SU-DHL-6 (cell line): ENCODE results near the gene WWOX.

ENCODE experiments used
- H2AFZ ChIP-seq: fragments of 200-600 bp; sonication (generic); 2 replicates; pipeline ENCODE4 v1.6.1; 2014; ENCODE audit warnings: low read depth, mild to moderate bottlenecking, moderate library complexity, mixed read lengths, antibody characterized with exemption, low read length; ENCODE audit not compliant: severe bottlenecking
- H3F3A ChIP-seq: fragments of 200-600 bp; shearing (Covaris generic); 2 replicates; pipeline ENCODE4 v1.6.0; 2016; ENCODE audit warnings: antibody characterized with exemption, mild to moderate bottlenecking; ENCODE audit not compliant: insufficient read depth
- H3K27ac ChIP-seq: fragments of 200-600 bp; sonication (generic); 2 replicates; pipeline ENCODE4 v1.5.1; 2016; ENCODE audit warnings: low read depth, mild to moderate bottlenecking, low read length, moderate library complexity, mixed read lengths
- H3K27me3 ChIP-seq: fragments of 200-600 bp; sonication (generic), shearing (Covaris generic); 2 replicates; pipeline ENCODE4 v1.6.0; 2014; ENCODE audit warnings: mild to moderate bottlenecking, low read length
- H3K36me3 ChIP-seq: fragments of 200-600 bp; sonication (generic); 2 replicates; pipeline ENCODE4 v1.6.1; 2014; ENCODE audit warnings: mild to moderate bottlenecking, low read length, mixed read lengths
- H3K4me2 ChIP-seq: fragments of 300-600, 200-600 bp; shearing (Covaris generic), sonication (generic); 2 replicates; pipeline ENCODE4 v1.6.0; 2014; ENCODE audit warnings: low read length, low read depth, mild to moderate bottlenecking; ENCODE audit not compliant: poor library complexity, severe bottlenecking
- H3K4me3 ChIP-seq: fragments of 200-600 bp; sonication (generic); 2 replicates; pipeline ENCODE4 v1.5.1; 2014; ENCODE audit warnings: antibody characterized with exemption, low read length, mild to moderate bottlenecking, mixed read lengths; ENCODE audit not compliant: insufficient read depth, poor library complexity, severe bottlenecking
- H3K79me2 ChIP-seq: fragments of 200-600 bp; sonication (generic); 2 replicates; pipeline ENCODE4 v1.6.1; 2014; ENCODE audit warnings: mild to moderate bottlenecking, low read length, moderate library complexity; ENCODE audit not compliant: insufficient read depth
- H3K9ac ChIP-seq: fragments of 200-600 bp; sonication (generic); 2 replicates; pipeline ENCODE4 v1.7.0; 2014; ENCODE audit warnings: mild to moderate bottlenecking, low read length
- H3K9me2 ChIP-seq: fragments of 200-600 bp; sonication (generic); replicated peaks from 2 replicates; pipeline ENCODE4 v1.6.1; 2014; ENCODE audit warnings: low read length; ENCODE audit not compliant: insufficient read depth
- H3K9me3 ChIP-seq: fragments of 200-600 bp; sonication (generic); 2 replicates; pipeline ENCODE4 v1.6.1; 2014; ENCODE audit warnings: low read length, mixed read lengths; ENCODE audit not compliant: insufficient read depth
- H4K20me1 ChIP-seq: fragments of 200-600 bp; sonication (generic); 2 replicates; pipeline ENCODE4 v1.6.1; 2014; ENCODE audit warnings: low read depth, mild to moderate bottlenecking, antibody characterized with exemption, low read length, moderate library complexity, mixed read lengths
- EZH2phosphoT487 ChIP-seq: fragments of 200-600 bp; sonication (generic), shearing (Covaris generic); conservative IDR thresholded peaks from 2 replicates; pipeline ENCODE4 v1.6.1; 2018; ENCODE audit warnings: mild to moderate bottlenecking, antibody characterized with exemption, low read length, moderate library complexity, mixed read lengths
- TF ChIP-seq, protein P1 (sequence below): fragments of 200-600 bp; sonication (generic); IDR thresholded peaks from one replicate; pipeline ENCODE4 v1.5.1; 2017; ENCODE audit warnings: antibody characterized with exemption, mild to moderate bottlenecking, low read length, moderate library complexity; ENCODE audit not compliant: insufficient read depth, poor library complexity, severe bottlenecking

WWOX gene

GRCh38 chr16:78576941-78577340 lies 477.5 kb downstream of the WWOX start:
- no peaks in the 10 kb centered on the region; the same call in 1 of the 2 replicates for H4K20me1 ChIP-seq
- TF ChIP-seq, protein P1, sequence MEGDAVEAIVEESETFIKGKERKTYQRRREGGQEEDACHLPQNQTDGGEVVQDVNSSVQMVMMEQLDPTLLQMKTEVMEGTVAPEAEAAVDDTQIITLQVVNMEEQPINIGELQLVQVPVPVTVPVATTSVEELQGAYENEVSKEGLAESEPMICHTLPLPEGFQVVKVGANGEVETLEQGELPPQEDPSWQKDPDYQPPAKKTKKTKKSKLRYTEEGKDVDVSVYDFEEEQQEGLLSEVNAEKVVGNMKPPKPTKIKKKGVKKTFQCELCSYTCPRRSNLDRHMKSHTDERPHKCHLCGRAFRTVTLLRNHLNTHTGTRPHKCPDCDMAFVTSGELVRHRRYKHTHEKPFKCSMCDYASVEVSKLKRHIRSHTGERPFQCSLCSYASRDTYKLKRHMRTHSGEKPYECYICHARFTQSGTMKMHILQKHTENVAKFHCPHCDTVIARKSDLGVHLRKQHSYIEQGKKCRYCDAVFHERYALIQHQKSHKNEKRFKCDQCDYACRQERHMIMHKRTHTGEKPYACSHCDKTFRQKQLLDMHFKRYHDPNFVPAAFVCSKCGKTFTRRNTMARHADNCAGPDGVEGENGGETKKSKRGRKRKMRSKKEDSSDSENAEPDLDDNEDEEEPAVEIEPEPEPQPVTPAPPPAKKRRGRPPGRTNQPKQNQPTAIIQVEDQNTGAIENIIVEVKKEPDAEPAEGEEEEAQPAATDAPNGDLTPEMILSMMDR: no peak
- TF ChIP-seq EZH2phosphoT487: no peak
- H3K36me3 ChIP-seq: no peaks in the 10 kb centered on the region
- no peaks in the 10 kb centered on the region for H3K79me2 ChIP-seq
- H3F3A ChIP-seq: no peaks in the 10 kb centered on the region
- no peak overlapping the region for H3K27ac ChIP-seq
- no peak overlapping the region for H3K9ac ChIP-seq
- H3K9me2 ChIP-seq: no peaks in the 10 kb centered on the region
- H3K9me3 ChIP-seq: no peaks in the 10 kb centered on the region
- no peaks in the 10 kb centered on the region for H3K27me3 ChIP-seq
- H3K4me2 ChIP-seq: no peak overlapping the region
- H3K4me3 ChIP-seq: no peak overlapping the region
- no peak overlapping the region for H2AFZ ChIP-seq

- TF ChIP-seq EZH2phosphoT487: no peak
- TF ChIP-seq, protein P1: no peak
- Histone ChIP-seq H3K4me3 (no peak overlapping the region), H3K9ac (no peak overlapping the region), H3K9me2 (no peaks in the 10 kb centered on the region), H3K79me2 (no peaks in the 10 kb centered on the region), H3K4me2 (no peak overlapping the region), H3F3A (no peaks in the 10 kb centered on the region), H4K20me1 (no peaks in the 10 kb centered on the region; the same call in 1 of the 2 replicates), H3K36me3 (no peaks in the 10 kb centered on the region), H2AFZ (no peak overlapping the region), H3K27ac (no peak overlapping the region), H3K27me3 (no peaks in the 10 kb centered on the region), H3K9me3 (no peaks in the 10 kb centered on the region)
Observed at GRCh38 chr16:78577630-78578029, 478.2 kb downstream of the WWOX start.

- Histone ChIP-seq H3K27me3 (no peaks in the 10 kb centered on the region), H3K9ac (no peak overlapping the region), H3K36me3 (no peaks in the 10 kb centered on the region), H2AFZ (no peak overlapping the region), H4K20me1 (no peaks in the 10 kb centered on the region; the same call in 1 of the 2 replicates), H3K27ac (no peak overlapping the region), H3K4me3 (no peak overlapping the region), H3K79me2 (no peaks in the 10 kb centered on the region), H3K9me3 (no peaks in the 10 kb centered on the region), H3K4me2 (no peak overlapping the region), H3K9me2 (no peaks in the 10 kb centered on the region), H3F3A (no peaks in the 10 kb centered on the region)
- no peak for TF ChIP-seq EZH2phosphoT487
- TF ChIP-seq, protein P1: no peak
Observed at GRCh38 chr16:78579020-78579419, 479.6 kb downstream of the WWOX start.
